Umbilical cord (tissue), 2 donors: ENCODE measurements around the gene PAQR6. TPM values are rescaled to one million over a fixed set of nuclear protein-coding genes. Genes with fewer than 3 reads are reported as not detected.

Experiments used
- DNase-seq: peaks from one replicate; pipeline ENCODE4 v3.0.0-alpha.2; 2015; ENCODE audit warnings: low spot score
- total RNA-seq: library from RNA; depleted of rRNA; stranded (reverse); fragments of >200 nt; gene quantifications from one replicate; pipeline ENCODE4 v1.2.3, GENCODE V29; 2014; ENCODE audit warnings: low replicate concordance; ENCODE audit not compliant: insufficient read depth

Gene PAQR6
- not detected for total RNA-seq

GRCh38 chr1:156247460-156248322, at the start of gene PAQR6:
PAQR6 (minus strand) TSS chr1:156248056; CDS start chr1:156246731, 1,325 bp downstream.
- DNase-seq: no peak

GRCh38 chr1:156295391-156295947, 47.6 kb upstream of the PAQR6 start, which contains the start of gene GLMP:
GLMP (minus strand) TSS chr1:156295679; CDS start chr1:156295645, 34 bp downstream.
- DNase-seq: peak; percentile 83

GRCh38 chr1:156293895-156294294, 46.0 kb upstream of the PAQR6 start:
- DNase-seq: no peak

GRCh38 chr1:156293098-156293434, 45.2 kb upstream of the PAQR6 start:
- DNase-seq: no peak

GRCh38 chr1:156291226-156292061, 43.6 kb upstream of the PAQR6 start:
- DNase-seq: peak; percentile 94

- no peak for DNase-seq
Observed at GRCh38 chr1:156289857-156290256, 42.0 kb upstream of the PAQR6 start.

- DNase-seq: no peak
Observed at GRCh38 chr1:156286061-156286460, 38.2 kb upstream of the PAQR6 start.

- no peak for DNase-seq
Observed at GRCh38 chr1:156285437-156285836, 37.6 kb upstream of the PAQR6 start.

GRCh38 chr1:156284757-156285156, 36.9 kb upstream of the PAQR6 start:
- DNase-seq: no peak

- DNase-seq: peak; percentile 45
Observed at GRCh38 chr1:156284112-156284511, 36.3 kb upstream of the PAQR6 start, which contains the start of gene TMEM79. TMEM79 (plus strand) TSS chr1:156284325; CDS start chr1:156285227, 902 bp downstream.

GRCh38 chr1:156283521-156283920, 35.7 kb upstream of the PAQR6 start:
- DNase-seq: no peak

GRCh38 chr1:156282479-156283222, 34.8 kb upstream of the PAQR6 start, which contains the start of gene SMG5:
SMG5 (minus strand) TSS chr1:156282825; CDS start chr1:156282680, 145 bp downstream.
- peak; percentile 99 for DNase-seq

- DNase-seq: no peak
Observed at GRCh38 chr1:156281693-156282478, 34.0 kb upstream of the PAQR6 start.

GRCh38 chr1:156281281-156281680, 33.4 kb upstream of the PAQR6 start:
- no peak for DNase-seq

- no peak for DNase-seq
Observed at GRCh38 chr1:156279837-156280236, 32.0 kb upstream of the PAQR6 start.

GRCh38 chr1:156276966-156277381, 29.1 kb upstream of the PAQR6 start:
- no peak for DNase-seq

- no peak for DNase-seq
Observed at GRCh38 chr1:156276532-156276931, 28.7 kb upstream of the PAQR6 start.

- no peak for DNase-seq
Observed at GRCh38 chr1:156270314-156270713, 22.5 kb upstream of the PAQR6 start.

- no peak for DNase-seq
Observed at GRCh38 chr1:156268336-156268735, 20.5 kb upstream of the PAQR6 start.

- no peak for DNase-seq
Observed at GRCh38 chr1:156266051-156266450, 18.2 kb upstream of the PAQR6 start.
